HFFc6 (cell line): ENCODE data around the gene STMN3. TPM values are rescaled to one million over a fixed set of nuclear protein-coding genes. Genes with fewer than 3 reads are reported as not detected.

ENCODE experiments used
- DNase-seq: peaks from one replicate; pipeline ENCODE4 v3.0.0-alpha.2; 2018
- H3K27ac Mint-ChIP-seq: 2 replicates; pipeline ENCODE4 v1.8.0; 2020; ENCODE audit warnings: mild to moderate bottlenecking, mixed read lengths
- H3K27me3 Mint-ChIP-seq: 2 replicates; pipeline ENCODE4 v1.8.0; 2021; ENCODE audit warnings: mild to moderate bottlenecking, moderate library complexity, mixed read lengths; ENCODE audit not compliant: insufficient read depth
- H3K36me3 Mint-ChIP-seq: 2 replicates; pipeline ENCODE4 v1.8.0; 2021; ENCODE audit warnings: low read depth, mixed read lengths
- H3K4me1 Mint-ChIP-seq: 2 replicates; pipeline ENCODE4 v1.8.0; 2020; ENCODE audit warnings: low read depth, mixed read lengths
- H3K4me3 Mint-ChIP-seq: 2 replicates; pipeline ENCODE4 v1.8.0; 2020; ENCODE audit warnings: mild to moderate bottlenecking, moderate library complexity, mixed read lengths
- H3K9me3 Mint-ChIP-seq: 2 replicates; pipeline ENCODE4 v1.8.0; 2020; ENCODE audit warnings: mild to moderate bottlenecking, mixed read lengths
- long read RNA-seq: library from polyadenylated mRNA; unstranded; transcript quantifications from one replicate; pipeline ENCODE4 v2.0.0, GENCODE V29; 2019
- total RNA-seq, 6 experiments: library from RNA; stranded (reverse); fragmentation: NEBNext Ultra II Directional; extraction: Animal tissue kit (Norgen Biotek cat#: 25700); gene quantifications; 2 replicates in 1 of 6; 3 replicates in 5 of 6; pipeline ENCODE4 v1.2.3, GENCODE V29; 2021
- TF ChIP-seq, protein P1 (sequence below): fragments of 200-600 bp; sonication (generic); IDR thresholded peaks from 2 replicates; pipeline ENCODE4 v1.5.0; 2021; ENCODE audit warnings: antibody characterized with exemption, mild to moderate bottlenecking

Gene STMN3
- 1 to 10 TPM in 5 of 6 experiments, under 1 TPM in 1; 0.77 to 3.2 (median 1.5) TPM for total RNA-seq
- long read RNA-seq: 0 reads

DNA sequence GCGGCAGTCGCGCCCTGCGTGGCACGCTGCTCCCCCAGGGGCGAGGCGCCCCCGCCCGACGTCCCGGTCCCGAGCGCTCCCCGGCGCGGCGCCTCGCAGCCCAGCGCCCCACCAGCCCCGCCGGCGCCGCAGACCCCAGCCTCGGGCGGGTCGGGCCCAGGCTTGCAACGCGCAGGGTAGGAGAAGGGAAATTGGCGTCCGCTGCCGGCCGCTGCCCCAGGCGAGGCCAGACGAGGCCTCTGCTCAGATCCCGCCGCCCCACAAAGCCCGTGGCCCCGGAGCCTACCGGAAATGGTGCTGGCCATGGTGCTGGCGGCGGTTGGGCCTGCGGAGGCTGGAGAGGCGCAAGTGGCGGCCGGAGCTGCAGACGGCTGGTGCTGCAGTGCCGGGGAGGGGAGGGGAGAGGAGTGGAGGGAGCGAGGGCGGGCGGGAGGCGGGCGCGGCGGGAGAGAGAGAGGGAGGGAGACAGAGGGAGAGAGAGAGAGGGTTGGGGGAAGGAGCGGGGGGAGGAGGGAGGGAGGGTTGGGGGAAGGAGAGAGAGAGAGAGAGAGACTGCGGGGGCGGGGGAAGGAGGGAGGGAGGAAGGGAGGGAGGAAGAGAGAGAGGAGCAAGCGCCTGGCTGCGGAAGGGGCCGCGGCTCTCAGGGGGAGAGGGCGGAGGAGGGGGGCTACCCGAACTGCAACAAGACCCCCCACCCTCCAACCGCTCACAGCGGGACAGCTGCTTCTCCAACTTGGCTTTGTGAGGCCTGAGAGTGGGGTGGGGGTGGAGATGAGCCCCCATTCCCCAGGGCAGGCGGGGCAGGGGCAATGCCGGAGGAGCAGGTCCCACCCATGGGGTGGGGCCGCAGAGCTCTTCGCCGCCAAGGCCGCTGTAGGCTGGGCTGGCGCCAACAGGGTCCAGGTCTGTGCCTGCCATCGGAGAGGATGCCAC, at the start of gene STMN3:
Gene STMN3, minus strand, starts transcription at position 384 of the 933 bp plus-strand sequence. Its CDS starts 79 bp downstream, at position 305.
- Mint-ChIP-seq H3K4me3 (no peak within 1 kb of the TSS), H3K9me3 (no peaks in the 10 kb centered on the region), H3K36me3 (no peaks in the 10 kb centered on the region), H3K27ac (no peak within 1 kb of the TSS), H3K27me3 (peaks cover 12% of the 10 kb centered on the region), H3K4me1 (peaks cover 10% of the 10 kb centered on the region)
- TF ChIP-seq, protein P1, sequence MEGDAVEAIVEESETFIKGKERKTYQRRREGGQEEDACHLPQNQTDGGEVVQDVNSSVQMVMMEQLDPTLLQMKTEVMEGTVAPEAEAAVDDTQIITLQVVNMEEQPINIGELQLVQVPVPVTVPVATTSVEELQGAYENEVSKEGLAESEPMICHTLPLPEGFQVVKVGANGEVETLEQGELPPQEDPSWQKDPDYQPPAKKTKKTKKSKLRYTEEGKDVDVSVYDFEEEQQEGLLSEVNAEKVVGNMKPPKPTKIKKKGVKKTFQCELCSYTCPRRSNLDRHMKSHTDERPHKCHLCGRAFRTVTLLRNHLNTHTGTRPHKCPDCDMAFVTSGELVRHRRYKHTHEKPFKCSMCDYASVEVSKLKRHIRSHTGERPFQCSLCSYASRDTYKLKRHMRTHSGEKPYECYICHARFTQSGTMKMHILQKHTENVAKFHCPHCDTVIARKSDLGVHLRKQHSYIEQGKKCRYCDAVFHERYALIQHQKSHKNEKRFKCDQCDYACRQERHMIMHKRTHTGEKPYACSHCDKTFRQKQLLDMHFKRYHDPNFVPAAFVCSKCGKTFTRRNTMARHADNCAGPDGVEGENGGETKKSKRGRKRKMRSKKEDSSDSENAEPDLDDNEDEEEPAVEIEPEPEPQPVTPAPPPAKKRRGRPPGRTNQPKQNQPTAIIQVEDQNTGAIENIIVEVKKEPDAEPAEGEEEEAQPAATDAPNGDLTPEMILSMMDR: no peak
- DNase-seq: peak; percentile 41

DNA sequence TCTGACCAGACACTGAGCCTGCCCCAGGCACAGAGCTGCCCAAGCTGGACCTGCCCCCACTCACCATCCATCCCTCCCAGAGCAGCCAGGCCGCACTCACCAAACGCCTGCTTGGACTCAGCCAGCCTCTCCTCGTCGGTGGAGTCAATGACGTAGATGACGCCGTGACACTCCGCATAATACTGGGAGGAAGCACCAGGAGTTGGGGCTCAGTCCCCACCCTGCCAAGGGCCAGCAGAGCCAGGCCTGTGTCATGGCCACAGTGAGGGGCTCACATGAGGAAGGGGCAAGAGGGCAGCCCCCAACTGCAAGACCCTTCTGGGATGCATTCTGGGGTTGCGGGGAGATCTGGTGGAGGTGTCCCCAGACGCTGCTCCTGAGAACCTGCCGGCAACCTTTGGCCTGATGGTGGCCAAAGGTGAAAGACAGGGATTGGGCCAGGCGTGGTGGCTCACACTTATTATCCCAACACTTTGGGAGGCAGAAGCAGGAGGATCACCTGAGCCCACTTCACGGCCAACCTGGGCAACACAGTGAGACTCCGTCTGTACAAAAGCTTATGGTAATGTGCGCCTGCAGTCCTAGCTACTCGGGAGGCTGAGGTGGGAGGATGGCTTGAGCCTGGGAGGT, 48.9 kb upstream of the STMN3 start:
- H3K4me1 Mint-ChIP-seq: peaks cover 27% of the 10 kb centered on the region
- H3K27ac Mint-ChIP-seq: no peak overlapping the region
- peaks cover 18% of the 10 kb centered on the region for H3K27me3 Mint-ChIP-seq
- DNase-seq: no peak
- no peak overlapping the region for H3K4me3 Mint-ChIP-seq
- TF ChIP-seq, protein P1: no peak
- H3K9me3 Mint-ChIP-seq: no peaks in the 10 kb centered on the region
- H3K36me3 Mint-ChIP-seq: peaks cover 12% of the 10 kb centered on the region

DNA sequence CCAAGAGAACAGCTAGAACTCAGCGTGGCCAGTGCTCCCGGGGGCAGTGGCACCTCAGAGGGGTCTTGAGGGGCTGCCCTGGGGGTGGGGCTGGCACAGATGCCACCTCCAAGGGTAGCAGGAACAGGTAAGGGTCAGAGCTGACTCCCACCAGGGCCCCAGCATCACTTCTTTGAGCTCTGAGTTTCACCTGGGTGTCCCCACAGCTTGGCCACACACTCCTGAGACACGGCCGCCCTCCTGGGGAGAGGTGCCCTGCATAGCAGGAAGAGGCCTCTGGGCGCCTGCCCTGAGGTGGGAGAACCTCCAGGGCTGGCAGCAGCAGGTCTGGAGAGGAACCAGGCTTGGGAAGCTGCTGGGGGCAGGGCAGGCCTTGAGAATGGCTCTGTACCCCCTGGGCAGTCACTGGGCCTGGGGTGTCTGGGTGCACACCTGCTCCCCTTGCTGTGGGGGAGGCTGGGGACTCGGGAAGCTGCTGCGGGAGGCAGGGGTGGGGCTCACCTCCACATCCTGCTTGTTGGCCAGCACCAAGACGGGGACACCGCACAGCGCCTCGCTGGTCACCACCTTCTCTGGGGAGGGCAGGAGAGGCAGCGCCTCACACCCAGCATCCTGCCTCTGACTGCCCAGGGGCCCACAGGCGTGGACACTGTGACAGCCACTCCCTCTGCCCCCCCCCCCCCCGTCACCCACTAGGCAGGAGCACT, 48.3 kb upstream of the STMN3 start:
- H3K9me3 Mint-ChIP-seq: no peaks in the 10 kb centered on the region
- no peak overlapping the region; the same call in 1 of the 2 replicates for H3K27ac Mint-ChIP-seq
- H3K36me3 Mint-ChIP-seq: peaks cover 7% of the 10 kb centered on the region
- peaks cover 21% of the 10 kb centered on the region for H3K4me1 Mint-ChIP-seq
- H3K4me3 Mint-ChIP-seq: no peak overlapping the region
- peaks cover 18% of the 10 kb centered on the region for H3K27me3 Mint-ChIP-seq
- DNase-seq: no peak
- TF ChIP-seq, protein P1: no peak

DNA sequence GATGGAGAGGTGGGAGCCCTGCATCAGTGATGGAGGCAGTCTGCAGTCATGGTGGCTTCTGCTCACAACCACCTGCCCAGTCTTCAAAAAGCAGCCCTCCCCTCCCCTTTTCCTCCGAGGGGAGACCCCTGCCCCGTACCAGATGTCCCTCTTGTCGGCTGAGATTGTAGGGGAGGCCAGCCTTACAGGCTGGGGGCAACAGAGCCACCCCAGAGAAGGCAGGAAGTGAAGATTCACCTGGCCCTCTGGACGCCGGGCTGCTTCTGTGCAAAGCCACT, 47.8 kb upstream of the STMN3 start:
- DNase-seq: no peak

More for the DNA sequence above, 47.8 kb upstream of the STMN3 start:
- Mint-ChIP-seq H3K4me3 (no peak overlapping the region), H3K27ac (no peak overlapping the region; the same call in 1 of the 2 replicates), H3K9me3 (no peaks in the 10 kb centered on the region), H3K27me3 (peaks cover 23% of the 10 kb centered on the region), H3K36me3 (peaks cover 5% of the 10 kb centered on the region; the same call in 1 of the 2 replicates), H3K4me1 (peaks cover 16% of the 10 kb centered on the region)
- TF ChIP-seq, protein P1: no peak
